Measurements from ENCODE around the gene NUTF2. TPM values are rescaled to one million over a fixed set of nuclear protein-coding genes. Genes with fewer than 3 reads are reported as not detected.

Gene NUTF2
- total and polyA plus RNA-seq, 2 experiments from 2014 or later = 100 to 197 TPM

DNA sequence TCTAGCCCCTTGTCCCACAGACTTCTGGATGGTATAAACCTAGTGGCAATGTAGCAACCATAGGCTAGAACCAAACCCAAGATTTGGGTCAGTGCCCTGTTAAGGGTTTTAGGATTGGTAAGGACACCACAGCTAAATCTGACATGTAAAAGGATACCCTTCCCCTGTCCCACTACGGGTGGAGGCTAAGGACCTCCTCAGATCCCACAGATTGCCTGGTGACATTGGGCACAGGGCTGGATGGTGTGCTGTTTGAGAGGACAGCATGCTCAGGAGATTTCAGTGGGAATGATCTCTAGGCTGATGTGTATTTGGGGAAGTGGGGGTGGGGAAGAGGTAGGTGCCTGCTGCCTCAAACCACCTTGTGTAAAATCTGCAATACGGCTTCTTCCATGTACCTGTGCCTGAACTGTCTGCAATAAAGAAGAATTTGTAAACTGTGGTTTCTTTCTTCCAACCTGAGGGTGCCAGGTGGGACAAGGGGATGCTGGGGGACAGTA, 25.4 kb downstream of the NUTF2 start:
- Histone ChIP-seq H3K27me3 (no peaks in the 10 kb centered on the region), H3K9me2 (replicated peaks; ENCODE audit: insufficient read depth) (no peaks in the 10 kb centered on the region), H3K4me3 (no peak overlapping the region), H3K79me2 (peaks cover 49% of the 10 kb centered on the region), H2AFZ (peak overlapping the region; percentile 95), H4K20me1 (ENCODE audit: insufficient read depth, poor library complexity, severe bottlenecking) (peaks cover 21% of the 10 kb centered on the region), H3K9me3 (ENCODE audit: low read depth) (no peaks in the 10 kb centered on the region), H3K4me2 (peak overlapping the region; percentile 86), H3K4me1 (ENCODE audit: insufficient read depth) (peaks cover 10% of the 10 kb centered on the region), H3K36me3 (replicated peaks; ENCODE audit: insufficient read depth, low read depth) (no peaks in the 10 kb centered on the region), H3K27ac (peak overlapping the region; percentile 88)
- DNase-seq (ENCODE audit: low spot score) = no peak
- TF ChIP-seq EZH2phosphoT487 (IDR thresholded peaks at IDR 0.05; ENCODE audit: low read depth, severe bottlenecking, unreplicated experiment) = no peak
- TF ChIP-seq EZH2 (IDR thresholded peaks at IDR 0.05; ENCODE audit: borderline replicate concordance) = no peak
- TF ChIP-seq, protein P1, sequence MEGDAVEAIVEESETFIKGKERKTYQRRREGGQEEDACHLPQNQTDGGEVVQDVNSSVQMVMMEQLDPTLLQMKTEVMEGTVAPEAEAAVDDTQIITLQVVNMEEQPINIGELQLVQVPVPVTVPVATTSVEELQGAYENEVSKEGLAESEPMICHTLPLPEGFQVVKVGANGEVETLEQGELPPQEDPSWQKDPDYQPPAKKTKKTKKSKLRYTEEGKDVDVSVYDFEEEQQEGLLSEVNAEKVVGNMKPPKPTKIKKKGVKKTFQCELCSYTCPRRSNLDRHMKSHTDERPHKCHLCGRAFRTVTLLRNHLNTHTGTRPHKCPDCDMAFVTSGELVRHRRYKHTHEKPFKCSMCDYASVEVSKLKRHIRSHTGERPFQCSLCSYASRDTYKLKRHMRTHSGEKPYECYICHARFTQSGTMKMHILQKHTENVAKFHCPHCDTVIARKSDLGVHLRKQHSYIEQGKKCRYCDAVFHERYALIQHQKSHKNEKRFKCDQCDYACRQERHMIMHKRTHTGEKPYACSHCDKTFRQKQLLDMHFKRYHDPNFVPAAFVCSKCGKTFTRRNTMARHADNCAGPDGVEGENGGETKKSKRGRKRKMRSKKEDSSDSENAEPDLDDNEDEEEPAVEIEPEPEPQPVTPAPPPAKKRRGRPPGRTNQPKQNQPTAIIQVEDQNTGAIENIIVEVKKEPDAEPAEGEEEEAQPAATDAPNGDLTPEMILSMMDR (IDR thresholded peaks at IDR 0.05; ENCODE audit: poor library complexity) = no peak
- WGBS (ENCODE audit: low lambda C conversion rate, missing lambda C conversion rate) = 59% methylated on average over 2 of the region's 2 CpGs

GRCh38 chr16:67872631-67873434, 26.1 kb downstream of the NUTF2 start, which contains the start of gene EDC4:
TSS of gene EDC4 (plus strand) at chr16:67873052. CDS start at chr16:67873262, 210 bp downstream.
- H3K27ac ChIP-seq = peak within 1 kb of the TSS; percentile 88
- H3K9me3 ChIP-seq (ENCODE audit: low read depth) = no peaks in the 10 kb centered on the region
- no peaks in the 10 kb centered on the region for H3K9me2 ChIP-seq (replicated peaks; ENCODE audit: insufficient read depth)
- peak; percentile 89 for DNase-seq (ENCODE audit: low spot score)
- H3K4me3 ChIP-seq = peak within 1 kb of the TSS; percentile 94
- H3K27me3 ChIP-seq = no peaks in the 10 kb centered on the region
- H3K4me1 ChIP-seq (ENCODE audit: insufficient read depth) = peaks cover 10% of the 10 kb centered on the region
- H2AFZ ChIP-seq = peak within 1 kb of the TSS; percentile 95
- peak within 1 kb of the TSS; percentile 86 for H3K4me2 ChIP-seq
- TF ChIP-seq, protein P1 (IDR thresholded peaks at IDR 0.05; ENCODE audit: poor library complexity) = no peak
- TF ChIP-seq EZH2 (IDR thresholded peaks at IDR 0.05; ENCODE audit: borderline replicate concordance) (no peak), EZH2phosphoT487 (IDR thresholded peaks at IDR 0.05; ENCODE audit: low read depth, severe bottlenecking, unreplicated experiment) (no peak)
- H3K79me2 ChIP-seq = peaks cover 45% of the 10 kb centered on the region
- no peaks in the 10 kb centered on the region for H3K36me3 ChIP-seq (replicated peaks; ENCODE audit: insufficient read depth, low read depth)
- peaks cover 17% of the 10 kb centered on the region for H4K20me1 ChIP-seq (ENCODE audit: insufficient read depth, poor library complexity, severe bottlenecking)
- WGBS (ENCODE audit: low lambda C conversion rate, missing lambda C conversion rate) = 7% methylated on average over 35 of the region's 72 CpGs

- Histone ChIP-seq H3K4me3 (peak overlapping the region; percentile 94), H2AFZ (peak overlapping the region; percentile 95), H3K36me3 (replicated peaks; ENCODE audit: insufficient read depth, low read depth) (no peaks in the 10 kb centered on the region)
These were observed 27.0 kb downstream of the NUTF2 start for GRCh38 chr16:67873435-67874370.

More at GRCh38 chr16:67873435-67874370, 27.0 kb downstream of the NUTF2 start:
- Histone ChIP-seq H3K27me3 (no peaks in the 10 kb centered on the region), H3K9me2 (replicated peaks; ENCODE audit: insufficient read depth) (no peaks in the 10 kb centered on the region), H4K20me1 (ENCODE audit: insufficient read depth, poor library complexity, severe bottlenecking) (peaks cover 17% of the 10 kb centered on the region), H3K27ac (peak overlapping the region; percentile 88), H3K9me3 (ENCODE audit: low read depth) (no peaks in the 10 kb centered on the region), H3K4me1 (ENCODE audit: insufficient read depth) (peaks cover 10% of the 10 kb centered on the region), H3K4me2 (peak overlapping the region; percentile 86), H3K79me2 (peaks cover 40% of the 10 kb centered on the region)
- no peak for DNase-seq (ENCODE audit: low spot score)
- WGBS (ENCODE audit: low lambda C conversion rate, missing lambda C conversion rate) = 22% methylated on average over 23 of the region's 23 CpGs
- no peak for TF ChIP-seq EZH2 (IDR thresholded peaks at IDR 0.05; ENCODE audit: borderline replicate concordance)
- TF ChIP-seq, protein P1 (IDR thresholded peaks at IDR 0.05; ENCODE audit: poor library complexity) = no peak
- no peak for TF ChIP-seq EZH2phosphoT487 (IDR thresholded peaks at IDR 0.05; ENCODE audit: low read depth, severe bottlenecking, unreplicated experiment)

All from hepatocyte (in vitro differentiated cells).